Measurements from ENCODE around the gene GFOD2. TPM values are rescaled to one million over a fixed set of nuclear protein-coding genes. Genes with fewer than 3 reads are reported as not detected.

GFOD2 gene
- total and polyA plus RNA-seq, 2 of the 13 experiments (the other 11 are each of a cell fraction or from before 2014, with no cell fraction given): 11.1 to 17.2 TPM

GRCh38 chr16:67652578-67653127 lies 66.5 kb downstream of the GFOD2 start (continued):
- TF ChIP-seq HNRNPK (IDR thresholded peaks at IDR 0.05; ENCODE audit: low read depth, low read length, poor library complexity, severe bottlenecking) (peak; percentile 32), TCF7L2 (IDR thresholded peaks at IDR 0.05; ENCODE audit: low read depth, low read length) (no peak), FOXP1 (IDR thresholded peaks at IDR 0.05) (no peak), FOXP1 (CRISPR knock-in tag; IDR thresholded peaks at IDR 0.05) (no peak), TEAD3 (CRISPR knock-in tag; optimal IDR thresholded peaks at IDR 0.05; ENCODE audit: borderline replicate concordance) (no peak), ZNF251 (CRISPR knock-in tag; IDR thresholded peaks at IDR 0.05) (no peak), ZNF773 (CRISPR knock-in tag; IDR thresholded peaks at IDR 0.05; ENCODE audit: borderline replicate concordance) (no peak), MAFK (conservative IDR thresholded peaks at IDR 0.05 in 1 of 2, IDR thresholded peaks at IDR 0.05 in 1 of 2; ENCODE audit: low read length in 2 of 2) (no peak), CENPT (CRISPR knock-in tag; IDR thresholded peaks at IDR 0.05; ENCODE audit: low read depth) (peak; percentile 87; the same call in 1 of the 2 replicates), GATAD1 (CRISPR knock-in tag; IDR thresholded peaks at IDR 0.05) (no peak), ZSCAN29 (CRISPR knock-in tag; conservative IDR thresholded peaks at IDR 0.05) (no peak), ZNF607 (CRISPR knock-in tag; IDR thresholded peaks at IDR 0.05; ENCODE audit: borderline replicate concordance) (peak; percentile 45; the same call in 1 of the 2 replicates), MAF1 (CRISPR knock-in tag; IDR thresholded peaks at IDR 0.05; ENCODE audit: borderline replicate concordance) (no peak), HOXA5 (CRISPR knock-in tag; IDR thresholded peaks at IDR 0.05) (no peak; the same call in 1 of the 2 replicates), U2AF2 (IDR thresholded peaks at IDR 0.05; ENCODE audit: low read depth, low read length) (no peak), SP2 (CRISPR knock-in tag; IDR thresholded peaks at IDR 0.05) (no peak), ZNF776 (CRISPR knock-in tag; IDR thresholded peaks at IDR 0.05) (no peak), ZNF333 (CRISPR knock-in tag; IDR thresholded peaks at IDR 0.05; ENCODE audit: borderline replicate concordance) (no peak), SATB2 (CRISPR knock-in tag; IDR thresholded peaks at IDR 0.05) (no peak), CSRNP1 (CRISPR knock-in tag; IDR thresholded peaks at IDR 0.05) (no peak)
- TF ChIP-seq, protein P1, sequence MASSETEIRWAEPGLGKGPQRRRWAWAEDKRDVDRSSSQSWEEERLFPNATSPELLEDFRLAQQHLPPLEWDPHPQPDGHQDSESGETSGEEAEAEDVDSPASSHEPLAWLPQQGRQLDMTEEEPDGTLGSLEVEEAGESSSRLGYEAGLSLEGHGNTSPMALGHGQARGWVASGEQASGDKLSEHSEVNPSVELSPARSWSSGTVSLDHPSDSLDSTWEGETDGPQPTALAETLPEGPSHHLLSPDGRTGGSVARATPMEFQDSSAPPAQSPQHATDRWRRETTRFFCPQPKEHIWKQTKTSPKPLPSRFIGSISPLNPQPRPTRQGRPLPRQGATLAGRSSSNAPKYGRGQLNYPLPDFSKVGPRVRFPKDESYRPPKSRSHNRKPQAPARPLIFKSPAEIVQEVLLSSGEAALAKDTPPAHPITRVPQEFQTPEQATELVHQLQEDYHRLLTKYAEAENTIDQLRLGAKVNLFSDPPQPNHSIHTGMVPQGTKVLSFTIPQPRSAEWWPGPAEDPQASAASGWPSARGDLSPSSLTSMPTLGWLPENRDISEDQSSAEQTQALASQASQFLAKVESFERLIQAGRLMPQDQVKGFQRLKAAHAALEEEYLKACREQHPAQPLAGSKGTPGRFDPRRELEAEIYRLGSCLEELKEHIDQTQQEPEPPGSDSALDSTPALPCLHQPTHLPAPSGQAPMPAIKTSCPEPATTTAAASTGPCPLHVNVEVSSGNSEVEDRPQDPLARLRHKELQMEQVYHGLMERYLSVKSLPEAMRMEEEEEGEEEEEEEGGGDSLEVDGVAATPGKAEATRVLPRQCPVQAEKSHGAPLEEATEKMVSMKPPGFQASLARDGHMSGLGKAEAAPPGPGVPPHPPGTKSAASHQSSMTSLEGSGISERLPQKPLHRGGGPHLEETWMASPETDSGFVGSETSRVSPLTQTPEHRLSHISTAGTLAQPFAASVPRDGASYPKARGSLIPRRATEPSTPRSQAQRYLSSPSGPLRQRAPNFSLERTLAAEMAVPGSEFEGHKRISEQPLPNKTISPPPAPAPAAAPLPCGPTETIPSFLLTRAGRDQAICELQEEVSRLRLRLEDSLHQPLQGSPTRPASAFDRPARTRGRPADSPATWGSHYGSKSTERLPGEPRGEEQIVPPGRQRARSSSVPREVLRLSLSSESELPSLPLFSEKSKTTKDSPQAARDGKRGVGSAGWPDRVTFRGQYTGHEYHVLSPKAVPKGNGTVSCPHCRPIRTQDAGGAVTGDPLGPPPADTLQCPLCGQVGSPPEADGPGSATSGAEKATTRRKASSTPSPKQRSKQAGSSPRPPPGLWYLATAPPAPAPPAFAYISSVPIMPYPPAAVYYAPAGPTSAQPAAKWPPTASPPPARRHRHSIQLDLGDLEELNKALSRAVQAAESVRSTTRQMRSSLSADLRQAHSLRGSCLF (CRISPR knock-in tag; IDR thresholded peaks at IDR 0.05; ENCODE audit: borderline replicate concordance): no peak
- TF ChIP-seq, protein P2, sequence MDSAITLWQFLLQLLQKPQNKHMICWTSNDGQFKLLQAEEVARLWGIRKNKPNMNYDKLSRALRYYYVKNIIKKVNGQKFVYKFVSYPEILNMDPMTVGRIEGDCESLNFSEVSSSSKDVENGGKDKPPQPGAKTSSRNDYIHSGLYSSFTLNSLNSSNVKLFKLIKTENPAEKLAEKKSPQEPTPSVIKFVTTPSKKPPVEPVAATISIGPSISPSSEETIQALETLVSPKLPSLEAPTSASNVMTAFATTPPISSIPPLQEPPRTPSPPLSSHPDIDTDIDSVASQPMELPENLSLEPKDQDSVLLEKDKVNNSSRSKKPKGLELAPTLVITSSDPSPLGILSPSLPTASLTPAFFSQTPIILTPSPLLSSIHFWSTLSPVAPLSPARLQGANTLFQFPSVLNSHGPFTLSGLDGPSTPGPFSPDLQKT (CRISPR knock-in tag; IDR thresholded peaks at IDR 0.05; ENCODE audit: borderline replicate concordance): no peak
- TF ChIP-seq, protein P3, sequence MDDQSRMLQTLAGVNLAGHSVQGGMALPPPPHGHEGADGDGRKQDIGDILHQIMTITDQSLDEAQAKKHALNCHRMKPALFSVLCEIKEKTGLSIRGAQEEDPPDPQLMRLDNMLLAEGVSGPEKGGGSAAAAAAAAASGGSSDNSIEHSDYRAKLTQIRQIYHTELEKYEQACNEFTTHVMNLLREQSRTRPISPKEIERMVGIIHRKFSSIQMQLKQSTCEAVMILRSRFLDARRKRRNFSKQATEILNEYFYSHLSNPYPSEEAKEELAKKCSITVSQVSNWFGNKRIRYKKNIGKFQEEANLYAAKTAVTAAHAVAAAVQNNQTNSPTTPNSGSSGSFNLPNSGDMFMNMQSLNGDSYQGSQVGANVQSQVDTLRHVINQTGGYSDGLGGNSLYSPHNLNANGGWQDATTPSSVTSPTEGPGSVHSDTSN (CRISPR knock-in tag; IDR thresholded peaks at IDR 0.05; ENCODE audit: borderline replicate concordance): no peak
